Right cardiac atrium (tissue), 5 donors: ENCODE data around the gene GRAMD1C. TPM values are rescaled to one million over a fixed set of nuclear protein-coding genes. Genes with fewer than 3 reads are reported as not detected.

Experiments
- ATAC-seq, 2 donors: fragments of 200-7000 bp; cut with Tn5 transposase; one replicate each; pipeline versions ENCODE4 v1.8.0 to v1.9.1; 2020; ENCODE audit warnings: moderate library complexity in 2 of 2, mild to moderate bottlenecking in 1 of 2
- DNase-seq, 3 donors: peaks; one replicate each; pipeline ENCODE4 v3.0.0-alpha.2; 2020
- H3K27ac ChIP-seq: one replicate; pipeline ENCODE4 v1.5.1; 2013; ENCODE audit warnings: mild to moderate bottlenecking, low read length, control low read depth, moderate library complexity
- H3K27me3 ChIP-seq: one replicate; pipeline ENCODE4 v1.6.1; 2013; ENCODE audit not compliant: control insufficient read depth, insufficient read depth
- H3K4me1 ChIP-seq: one replicate; pipeline ENCODE4 v1.6.1; 2013; ENCODE audit warnings: low read length; ENCODE audit not compliant: control insufficient read depth, insufficient read depth
- H3K4me3 ChIP-seq: one replicate; pipeline ENCODE4 v1.5.1; 2013; ENCODE audit warnings: low read length, control low read depth
- H3K9me3 ChIP-seq: one replicate; pipeline ENCODE4 v1.6.1; 2013; ENCODE audit warnings: low read length; ENCODE audit not compliant: control insufficient read depth
- WGBS: extraction: QIAGEN DNeasy Blood & Tissue Kit; methylation state at CpG from one replicate; pipeline ENCODE4 v1.1.7; 2013; 5-methylcytosine and 5-hydroxymethylcytosine counted together
- intact Hi-C, 4 donors: fragments of 100-400 bp; cut with DNase I; formaldehyde crosslinking; loops; one replicate each; pipeline versions ENCODE4 v1.11.0 to v1.14.0; 2022 to 2023
- long read RNA-seq, 4 donors: library from polyadenylated mRNA; unstranded; transcript quantifications; one replicate each; pipeline ENCODE4 v2.0.0, GENCODE V29; 2020 to 2021
- polyA plus RNA-seq: library from polyadenylated mRNA; stranded (reverse); fragments of 200-250 nt; gene quantifications from one replicate; pipeline ENCODE4 v1.2.3, GENCODE V29; 2013
- total RNA-seq, 4 donors: library from RNA; stranded (reverse); fragmentation: NEBNext Ultra II Directional; extraction: Animal tissue kit (Norgen Biotek cat#: 25700); gene quantifications; one replicate each; pipeline ENCODE4 v1.2.1, GENCODE V29; 2021
- donor health status: healthy with polysubstance abuse.
- donor health status: DM: no; HTN: yes; CAD: no.
- donor health status: DM: no; HTN: no; CAD: no.
- donor health status: DM: no; HTN: yes; CAD: no; lungs with severe emphysema.
- donor health status: DM: yes; HTN: yes; CAD: no.

Gene GRAMD1C
- 1 to 10 TPM in 3 of 4 donors, under 1 TPM in 1; 0.94 to 3.0 (median 1.8) TPM for total RNA-seq
- polyA plus RNA-seq: 0.38 TPM
- long read RNA-seq, donor 1, full-length matches to known transcripts: 2 of 2 reads
- long read RNA-seq, donor 1, partial matches to known transcripts: 0 of 2 reads
- long read RNA-seq, donor 1, other reads (novel, unspliced or antisense): 0 of 2 reads
- long read RNA-seq, donor 2, partial matches to known transcripts: 0 of 1 reads
- long read RNA-seq, donor 2, other reads (novel, unspliced or antisense): 1 of 1 reads
- long read RNA-seq, donor 3, full-length matches to known transcripts: 2 of 4 reads
- long read RNA-seq, donor 3, partial matches to known transcripts: 1 of 4 reads
- long read RNA-seq, donor 3, other reads (novel, unspliced or antisense): 1 of 4 reads
- long read RNA-seq, donor 4: 0 reads

- DNase-seq (peak; percentile 87 to 95 (median 93)), ATAC-seq (peak; percentile 98)
- H3K27me3 ChIP-seq: no peaks in the 10 kb centered on the region
- no peak within 1 kb of the TSS for H3K27ac ChIP-seq
- H3K9me3 ChIP-seq: no peaks in the 10 kb centered on the region
- intact Hi-C loops: no loop called here
- peak within 1 kb of the TSS; percentile 70 for H3K4me3 ChIP-seq
- no peaks in the 10 kb centered on the region for H3K4me1 ChIP-seq
- WGBS: under 1% methylated on average over 48 of the region's 48 CpGs
These were observed at the start of gene GRAMD1C for GRCh38 chr3:113838631-113839209. TSS of gene GRAMD1C (plus strand) at chr3:113838788. CDS start at chr3:113838910, 122 bp downstream.

GRCh38 chr3:113791381-113791780, 47.2 kb upstream of the GRAMD1C start:
- Histone ChIP-seq H3K4me3 (no peak overlapping the region), H3K4me1 (no peaks in the 10 kb centered on the region), H3K27ac (no peak overlapping the region), H3K27me3 (no peaks in the 10 kb centered on the region), H3K9me3 (no peaks in the 10 kb centered on the region)
- ATAC-seq (no peak), DNase-seq (no peak)
- intact Hi-C loops: no loop called here

GRCh38 chr3:113794526-113794925, 44.1 kb upstream of the GRAMD1C start:
- Histone ChIP-seq H3K9me3 (no peaks in the 10 kb centered on the region), H3K4me3 (no peak overlapping the region), H3K4me1 (no peaks in the 10 kb centered on the region), H3K27ac (no peak overlapping the region), H3K27me3 (no peaks in the 10 kb centered on the region)
- intact Hi-C loops: no loop called here
- ATAC-seq (no peak), DNase-seq (no peak)
- 80% methylated on average over 4 of the region's 4 CpGs for WGBS

- no peak for ATAC-seq
- Histone ChIP-seq H3K27me3 (no peaks in the 10 kb centered on the region), H3K9me3 (no peaks in the 10 kb centered on the region), H3K4me1 (no peaks in the 10 kb centered on the region), H3K27ac (no peak overlapping the region), H3K4me3 (no peak overlapping the region)
- intact Hi-C loops: no loop called here
- WGBS: 85% methylated on average over 4 of the region's 4 CpGs
- no peak for DNase-seq
These were observed 42.9 kb upstream of the GRAMD1C start for GRCh38 chr3:113795693-113796092.

- DNase-seq (no peak), ATAC-seq (no peak)
- Histone ChIP-seq H3K4me3 (no peak overlapping the region), H3K27ac (no peak overlapping the region), H3K9me3 (no peaks in the 10 kb centered on the region), H3K27me3 (no peaks in the 10 kb centered on the region), H3K4me1 (no peaks in the 10 kb centered on the region)
- intact Hi-C loops: no loop called here
- 96% methylated on average over 3 of the region's 3 CpGs for WGBS
These were observed 35.7 kb upstream of the GRAMD1C start for GRCh38 chr3:113802795-113803455.

- no peak for DNase-seq
- H3K27me3 ChIP-seq: no peaks in the 10 kb centered on the region
These were observed 33.9 kb upstream of the GRAMD1C start for GRCh38 chr3:113804661-113805060.

GRCh38 chr3:113805249-113805648, 33.3 kb upstream of the GRAMD1C start:
- H3K4me3 ChIP-seq: no peak overlapping the region
- H3K4me1 ChIP-seq: no peaks in the 10 kb centered on the region
- intact Hi-C loops: no loop called here
- H3K27me3 ChIP-seq: no peaks in the 10 kb centered on the region
- H3K9me3 ChIP-seq: no peaks in the 10 kb centered on the region
- ATAC-seq: no peak
- no peak for DNase-seq
- no peak overlapping the region for H3K27ac ChIP-seq
- WGBS: 87% methylated on average over 3 of the region's 3 CpGs

More at GRCh38 chr3:113804661-113805060, 33.9 kb upstream of the GRAMD1C start:
- Histone ChIP-seq H3K4me1 (no peaks in the 10 kb centered on the region), H3K4me3 (no peak overlapping the region), H3K9me3 (no peaks in the 10 kb centered on the region), H3K27ac (no peak overlapping the region)
- ATAC-seq: no peak
- intact Hi-C loops: no loop called here
- WGBS: 77% methylated on average over 4 of the region's 4 CpGs

- no peaks in the 10 kb centered on the region for H3K9me3 ChIP-seq
- intact Hi-C loops: no loop called here
- no peak overlapping the region for H3K4me3 ChIP-seq
- 78% methylated on average over 3 of the region's 3 CpGs for WGBS
- ATAC-seq: no peak
- H3K27me3 ChIP-seq: no peaks in the 10 kb centered on the region
- no peak overlapping the region for H3K27ac ChIP-seq
- H3K4me1 ChIP-seq: no peaks in the 10 kb centered on the region
- no peak for DNase-seq
These were observed 25.7 kb upstream of the GRAMD1C start for GRCh38 chr3:113812854-113813253.

GRCh38 chr3:113819866-113820265, 18.7 kb upstream of the GRAMD1C start:
- DNase-seq (no peak), ATAC-seq (no peak)
- Histone ChIP-seq H3K4me3 (no peak overlapping the region), H3K4me1 (no peaks in the 10 kb centered on the region), H3K27me3 (no peaks in the 10 kb centered on the region), H3K27ac (no peak overlapping the region), H3K9me3 (no peaks in the 10 kb centered on the region)
- WGBS: 84% methylated on average over 3 of the region's 3 CpGs
- intact Hi-C loops: no loop called here

- H3K27me3 ChIP-seq: no peaks in the 10 kb centered on the region
- intact Hi-C loops: no loop called here
- no peaks in the 10 kb centered on the region for H3K4me1 ChIP-seq
- H3K4me3 ChIP-seq: no peak overlapping the region
- 61% methylated on average over 2 of the region's 2 CpGs for WGBS
- no peaks in the 10 kb centered on the region for H3K9me3 ChIP-seq
- no peak overlapping the region for H3K27ac ChIP-seq
- no peak for DNase-seq
- ATAC-seq: no peak
These were observed 13.5 kb upstream of the GRAMD1C start for GRCh38 chr3:113825090-113825489.

GRCh38 chr3:113828600-113828999, 10.0 kb upstream of the GRAMD1C start:
- no peaks in the 10 kb centered on the region for H3K9me3 ChIP-seq
- intact Hi-C loops: no loop called here
- WGBS: 92% methylated on average over 1 of the region's 1 CpG

More at GRCh38 chr3:113828600-113828999, 10.0 kb upstream of the GRAMD1C start:
- ATAC-seq (no peak), DNase-seq (no peak)
- no peak overlapping the region for H3K4me3 ChIP-seq
- H3K27ac ChIP-seq: no peak overlapping the region
- no peaks in the 10 kb centered on the region for H3K27me3 ChIP-seq
- no peaks in the 10 kb centered on the region for H3K4me1 ChIP-seq
